ENCODE results near the gene PARP12. TPM values are rescaled to one million over a fixed set of nuclear protein-coding genes. Genes with fewer than 3 reads are reported as not detected.

PARP12 gene
- total and polyA plus RNA-seq, 2 of the 8 experiments (the other 6 are each of a cell fraction or from before 2014, with no cell fraction given) = 9.0 to 21.5 TPM

- TF ChIP-seq, protein P1, sequence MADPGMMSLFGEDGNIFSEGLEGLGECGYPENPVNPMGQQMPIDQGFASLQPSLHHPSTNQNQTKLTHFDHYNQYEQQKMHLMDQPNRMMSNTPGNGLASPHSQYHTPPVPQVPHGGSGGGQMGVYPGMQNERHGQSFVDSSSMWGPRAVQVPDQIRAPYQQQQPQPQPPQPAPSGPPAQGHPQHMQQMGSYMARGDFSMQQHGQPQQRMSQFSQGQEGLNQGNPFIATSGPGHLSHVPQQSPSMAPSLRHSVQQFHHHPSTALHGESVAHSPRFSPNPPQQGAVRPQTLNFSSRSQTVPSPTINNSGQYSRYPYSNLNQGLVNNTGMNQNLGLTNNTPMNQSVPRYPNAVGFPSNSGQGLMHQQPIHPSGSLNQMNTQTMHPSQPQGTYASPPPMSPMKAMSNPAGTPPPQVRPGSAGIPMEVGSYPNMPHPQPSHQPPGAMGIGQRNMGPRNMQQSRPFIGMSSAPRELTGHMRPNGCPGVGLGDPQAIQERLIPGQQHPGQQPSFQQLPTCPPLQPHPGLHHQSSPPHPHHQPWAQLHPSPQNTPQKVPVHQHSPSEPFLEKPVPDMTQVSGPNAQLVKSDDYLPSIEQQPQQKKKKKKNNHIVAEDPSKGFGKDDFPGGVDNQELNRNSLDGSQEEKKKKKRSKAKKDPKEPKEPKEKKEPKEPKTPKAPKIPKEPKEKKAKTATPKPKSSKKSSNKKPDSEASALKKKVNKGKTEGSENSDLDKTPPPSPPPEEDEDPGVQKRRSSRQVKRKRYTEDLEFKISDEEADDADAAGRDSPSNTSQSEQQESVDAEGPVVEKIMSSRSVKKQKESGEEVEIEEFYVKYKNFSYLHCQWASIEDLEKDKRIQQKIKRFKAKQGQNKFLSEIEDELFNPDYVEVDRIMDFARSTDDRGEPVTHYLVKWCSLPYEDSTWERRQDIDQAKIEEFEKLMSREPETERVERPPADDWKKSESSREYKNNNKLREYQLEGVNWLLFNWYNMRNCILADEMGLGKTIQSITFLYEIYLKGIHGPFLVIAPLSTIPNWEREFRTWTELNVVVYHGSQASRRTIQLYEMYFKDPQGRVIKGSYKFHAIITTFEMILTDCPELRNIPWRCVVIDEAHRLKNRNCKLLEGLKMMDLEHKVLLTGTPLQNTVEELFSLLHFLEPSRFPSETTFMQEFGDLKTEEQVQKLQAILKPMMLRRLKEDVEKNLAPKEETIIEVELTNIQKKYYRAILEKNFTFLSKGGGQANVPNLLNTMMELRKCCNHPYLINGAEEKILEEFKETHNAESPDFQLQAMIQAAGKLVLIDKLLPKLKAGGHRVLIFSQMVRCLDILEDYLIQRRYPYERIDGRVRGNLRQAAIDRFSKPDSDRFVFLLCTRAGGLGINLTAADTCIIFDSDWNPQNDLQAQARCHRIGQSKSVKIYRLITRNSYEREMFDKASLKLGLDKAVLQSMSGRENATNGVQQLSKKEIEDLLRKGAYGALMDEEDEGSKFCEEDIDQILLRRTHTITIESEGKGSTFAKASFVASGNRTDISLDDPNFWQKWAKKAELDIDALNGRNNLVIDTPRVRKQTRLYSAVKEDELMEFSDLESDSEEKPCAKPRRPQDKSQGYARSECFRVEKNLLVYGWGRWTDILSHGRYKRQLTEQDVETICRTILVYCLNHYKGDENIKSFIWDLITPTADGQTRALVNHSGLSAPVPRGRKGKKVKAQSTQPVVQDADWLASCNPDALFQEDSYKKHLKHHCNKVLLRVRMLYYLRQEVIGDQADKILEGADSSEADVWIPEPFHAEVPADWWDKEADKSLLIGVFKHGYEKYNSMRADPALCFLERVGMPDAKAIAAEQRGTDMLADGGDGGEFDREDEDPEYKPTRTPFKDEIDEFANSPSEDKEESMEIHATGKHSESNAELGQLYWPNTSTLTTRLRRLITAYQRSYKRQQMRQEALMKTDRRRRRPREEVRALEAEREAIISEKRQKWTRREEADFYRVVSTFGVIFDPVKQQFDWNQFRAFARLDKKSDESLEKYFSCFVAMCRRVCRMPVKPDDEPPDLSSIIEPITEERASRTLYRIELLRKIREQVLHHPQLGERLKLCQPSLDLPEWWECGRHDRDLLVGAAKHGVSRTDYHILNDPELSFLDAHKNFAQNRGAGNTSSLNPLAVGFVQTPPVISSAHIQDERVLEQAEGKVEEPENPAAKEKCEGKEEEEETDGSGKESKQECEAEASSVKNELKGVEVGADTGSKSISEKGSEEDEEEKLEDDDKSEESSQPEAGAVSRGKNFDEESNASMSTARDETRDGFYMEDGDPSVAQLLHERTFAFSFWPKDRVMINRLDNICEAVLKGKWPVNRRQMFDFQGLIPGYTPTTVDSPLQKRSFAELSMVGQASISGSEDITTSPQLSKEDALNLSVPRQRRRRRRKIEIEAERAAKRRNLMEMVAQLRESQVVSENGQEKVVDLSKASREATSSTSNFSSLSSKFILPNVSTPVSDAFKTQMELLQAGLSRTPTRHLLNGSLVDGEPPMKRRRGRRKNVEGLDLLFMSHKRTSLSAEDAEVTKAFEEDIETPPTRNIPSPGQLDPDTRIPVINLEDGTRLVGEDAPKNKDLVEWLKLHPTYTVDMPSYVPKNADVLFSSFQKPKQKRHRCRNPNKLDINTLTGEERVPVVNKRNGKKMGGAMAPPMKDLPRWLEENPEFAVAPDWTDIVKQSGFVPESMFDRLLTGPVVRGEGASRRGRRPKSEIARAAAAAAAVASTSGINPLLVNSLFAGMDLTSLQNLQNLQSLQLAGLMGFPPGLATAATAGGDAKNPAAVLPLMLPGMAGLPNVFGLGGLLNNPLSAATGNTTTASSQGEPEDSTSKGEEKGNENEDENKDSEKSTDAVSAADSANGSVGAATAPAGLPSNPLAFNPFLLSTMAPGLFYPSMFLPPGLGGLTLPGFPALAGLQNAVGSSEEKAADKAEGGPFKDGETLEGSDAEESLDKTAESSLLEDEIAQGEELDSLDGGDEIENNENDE (IDR thresholded peaks at IDR 0.05; ENCODE audit: insufficient replicate concordance, low read length) = no peak
- TF ChIP-seq RXRA (IDR thresholded peaks at IDR 0.05; ENCODE audit: insufficient read depth, low read depth, low read length) = no peak
- no peak for TF ChIP-seq GTF2F1 (IDR thresholded peaks at IDR 0.05; ENCODE audit: borderline replicate concordance, low read depth, low read length)
- TF ChIP-seq NANOG (IDR thresholded peaks at IDR 0.05; ENCODE audit: insufficient read depth, low read depth, low read length, poor library complexity, severe bottlenecking) = no peak
- no peak for TF ChIP-seq SRF (IDR thresholded peaks at IDR 0.05; ENCODE audit: low read depth, low read length)
- TF ChIP-seq TEAD4 (IDR thresholded peaks at IDR 0.05; ENCODE audit: low read depth, low read length) = no peak
- TF ChIP-seq CBX8 (IDR thresholded peaks at IDR 0.05; ENCODE audit: borderline replicate concordance, low read depth, low read length) = no peak
- no peak for TF ChIP-seq SP1 (IDR thresholded peaks at IDR 0.05; ENCODE audit: low read depth, low read length)
- TF ChIP-seq CBX5 (IDR thresholded peaks at IDR 0.05; ENCODE audit: low read depth, low read length) = no peak
Measured at GRCh38 chr7:140078392-140078791, 15.6 kb upstream of the PARP12 start (continued).

Data from H1 (cell line).